Duodenal mucosa (tissue), 2 donors: ENCODE measurements around the gene MARK3.
A peak's percentile ranks its signal among the peaks of the same experiment; 100 is the strongest.

Source experiments
- H3K27ac ChIP-seq: one replicate; pipeline ENCODE4 v1.7.0; 2013; ENCODE audit warnings: low read depth, low read length
- H3K27me3 ChIP-seq, 2 donors: one replicate each; pipeline ENCODE4 v1.7.0; 2013; ENCODE audit warnings: low read length in 2 of 2, control low read depth in 1 of 2; ENCODE audit not compliant: insufficient read depth in 2 of 2, control insufficient read depth in 1 of 2
- H3K36me3 ChIP-seq, 2 donors: one replicate each; pipeline ENCODE4 v1.7.0; 2013; ENCODE audit warnings: low read length in 2 of 2, control low read depth in 1 of 2; ENCODE audit not compliant: insufficient read depth in 2 of 2, control insufficient read depth in 1 of 2
- H3K4me1 ChIP-seq, 2 donors: one replicate each; pipeline ENCODE4 v1.7.0; 2013; ENCODE audit warnings: low read length in 2 of 2, control low read depth in 1 of 2; ENCODE audit not compliant: insufficient read depth in 2 of 2, control insufficient read depth in 1 of 2
- H3K4me3 ChIP-seq, 2 donors: one replicate each; pipeline ENCODE4 v1.7.0; 2013; ENCODE audit warnings: low read length in 2 of 2, low read depth in 1 of 2
- H3K9ac ChIP-seq, 2 donors: one replicate each; pipeline ENCODE4 v1.7.0; 2013; ENCODE audit warnings: low read length in 2 of 2, low read depth in 1 of 2
- H3K9me3 ChIP-seq, 2 donors: one replicate each; pipeline ENCODE4 v1.7.0; 2013; ENCODE audit warnings: low read length in 2 of 2, control low read depth in 1 of 2; ENCODE audit not compliant: control insufficient read depth in 1 of 2

Gene MARK3

DNA sequence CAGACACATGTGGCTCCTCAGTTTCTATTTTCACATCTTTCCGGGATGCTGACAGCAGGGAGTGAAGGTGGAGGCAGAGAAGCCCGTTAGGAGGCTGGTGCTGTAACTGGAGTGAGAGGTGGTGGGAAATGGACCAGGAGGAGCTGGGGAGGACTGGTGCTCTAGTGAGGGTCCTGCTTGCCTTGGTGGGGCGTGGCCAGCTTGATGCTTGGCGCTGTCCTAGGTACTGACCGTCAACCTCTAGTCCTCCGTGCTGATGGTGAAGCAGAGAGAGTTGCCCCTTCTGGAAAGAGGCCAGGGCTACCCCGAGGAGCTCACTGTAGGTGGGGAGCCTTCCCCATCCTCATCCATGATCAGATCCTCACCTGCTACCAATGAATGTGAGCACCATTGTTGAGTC is 145.2 kb downstream of the MARK3 start:
- Histone ChIP-seq H3K9me3 (no peaks in the 10 kb centered on the region), H3K36me3 (peaks cover 0 to 18% of the 10 kb centered on the region in 2 donors), H3K27me3 (no peaks in the 10 kb centered on the region), H3K4me3 (peak overlapping the region; percentile 93 to 96), H3K4me1 (peaks cover 35 to 39% of the 10 kb centered on the region in 2 donors), H3K27ac (no peak overlapping the region), H3K9ac (peak overlapping the region in 1 of 2 donors; percentile 72)

DNA sequence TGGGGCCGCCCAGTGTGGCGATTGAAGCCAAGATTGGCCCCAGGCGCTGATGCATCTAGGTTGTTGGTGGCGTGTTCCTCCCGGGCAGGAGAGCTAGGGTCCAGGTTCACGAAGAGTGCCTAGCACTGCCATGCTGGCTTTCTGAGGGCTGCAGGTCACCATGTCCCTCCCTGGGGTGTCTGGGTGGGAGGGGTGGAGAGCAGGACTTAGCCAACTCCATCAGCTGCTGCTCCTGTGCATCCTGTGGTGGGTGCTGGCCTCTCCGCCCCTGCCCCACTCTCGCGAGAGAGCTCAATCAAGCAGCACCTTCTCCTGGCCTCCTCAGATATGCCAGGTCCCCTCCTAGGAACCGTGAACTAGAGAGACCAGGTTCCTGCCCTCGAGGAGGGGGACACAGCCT is 145.6 kb downstream of the MARK3 start:
- no peak overlapping the region for H3K27ac ChIP-seq
- peaks cover 34 to 39% of the 10 kb centered on the region in 2 donors for H3K4me1 ChIP-seq
- H3K9me3 ChIP-seq: no peaks in the 10 kb centered on the region
- no peak overlapping the region for H3K4me3 ChIP-seq
- H3K36me3 ChIP-seq: peaks cover 0 to 18% of the 10 kb centered on the region in 2 donors
- H3K9ac ChIP-seq: no peak overlapping the region
- H3K27me3 ChIP-seq: no peaks in the 10 kb centered on the region

DNA sequence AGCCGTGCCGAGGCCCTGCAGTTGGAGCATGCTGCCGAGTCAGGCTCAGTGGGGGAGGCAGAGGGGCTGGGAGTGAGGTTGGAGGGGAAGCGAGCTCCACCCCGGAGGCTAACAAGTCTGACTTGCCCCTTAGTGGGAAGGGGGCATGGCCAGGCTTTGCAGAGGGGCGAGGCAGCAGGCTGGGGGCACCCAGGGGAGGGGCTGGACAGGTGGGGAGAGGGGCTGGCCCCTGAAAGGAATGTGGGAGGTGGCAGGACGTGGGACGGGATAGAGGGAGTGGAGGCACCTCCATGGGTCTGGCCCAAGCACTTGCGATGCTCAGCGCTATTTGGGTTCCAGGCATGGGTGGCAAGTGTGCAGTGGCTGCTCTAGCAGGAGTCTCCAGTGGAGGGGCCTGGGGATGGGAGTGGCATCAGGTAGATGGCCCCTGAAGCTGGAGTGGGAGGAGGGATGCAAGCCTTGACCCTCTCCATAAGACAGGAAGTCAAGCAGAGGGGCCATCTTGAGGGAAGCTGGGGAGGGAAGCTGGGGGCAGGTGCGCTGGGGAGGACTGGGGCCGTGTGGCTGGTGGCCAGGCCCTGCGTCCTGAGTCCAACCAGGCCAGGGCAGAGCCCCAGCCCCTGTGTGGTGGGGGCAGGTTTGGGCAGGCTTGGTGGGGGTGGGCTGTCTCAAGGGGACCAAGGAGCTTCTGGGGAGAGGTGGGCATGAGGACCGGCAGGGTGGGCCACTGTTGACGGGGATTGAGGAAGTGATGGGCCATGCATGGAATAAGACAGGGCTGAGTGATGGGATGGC is 146.4 kb downstream of the MARK3 start:
- Histone ChIP-seq H3K4me1 (peaks cover 29 to 37% of the 10 kb centered on the region in 2 donors), H3K9me3 (no peaks in the 10 kb centered on the region), H3K27ac (no peak overlapping the region), H3K36me3 (peaks cover 0 to 18% of the 10 kb centered on the region in 2 donors), H3K9ac (no peak overlapping the region), H3K27me3 (no peaks in the 10 kb centered on the region), H3K4me3 (no peak overlapping the region)

DNA sequence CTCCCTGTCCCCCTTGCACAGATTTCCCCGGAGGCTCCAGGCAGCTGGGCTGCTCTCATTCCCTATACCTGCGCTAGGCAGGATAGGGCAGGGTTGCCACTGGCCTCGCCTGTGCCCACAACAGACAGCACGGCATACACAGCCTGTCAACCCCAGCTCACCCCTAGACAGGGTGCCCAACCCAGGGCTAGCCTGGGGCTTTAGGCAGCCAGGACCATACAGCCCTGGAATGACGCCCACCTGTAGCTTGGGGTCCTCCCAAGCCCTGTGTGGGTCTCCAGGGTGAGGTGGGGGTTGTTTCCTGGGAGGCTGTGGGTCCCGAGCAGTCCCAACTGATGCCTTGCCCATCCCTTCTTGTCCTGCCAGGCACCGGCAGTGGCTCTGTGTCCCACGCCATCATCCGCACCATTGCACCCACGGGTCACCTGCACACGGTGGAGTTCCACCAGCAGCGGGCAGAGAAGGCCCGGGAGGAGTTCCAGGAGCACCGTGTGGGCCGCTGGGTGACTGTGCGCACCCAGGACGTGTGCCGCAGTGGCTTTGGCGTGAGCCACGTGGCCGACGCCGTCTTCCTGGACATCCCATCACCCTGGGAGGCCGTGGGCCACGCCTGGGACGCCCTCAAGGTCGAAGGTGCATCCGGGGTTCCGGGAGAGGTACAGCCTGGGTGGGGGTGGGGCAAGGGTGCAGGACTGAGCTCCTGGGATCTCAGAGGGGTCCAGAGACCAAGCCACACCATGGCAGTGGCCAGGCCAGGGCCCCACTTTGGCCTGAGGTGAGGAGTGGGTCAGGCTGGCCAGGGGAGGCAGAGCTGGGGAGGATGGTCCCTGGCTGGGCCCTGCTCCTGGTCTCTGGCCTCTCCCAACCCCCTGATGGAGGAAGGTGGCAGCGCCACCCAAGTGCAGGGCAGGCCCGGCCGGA is 147.3 kb downstream of the MARK3 start:
- peaks cover 22 to 35% of the 10 kb centered on the region in 2 donors for H3K4me1 ChIP-seq
- no peak overlapping the region for H3K4me3 ChIP-seq
- H3K27me3 ChIP-seq: no peaks in the 10 kb centered on the region
- H3K36me3 ChIP-seq: peaks cover 0 to 18% of the 10 kb centered on the region in 2 donors
- H3K9me3 ChIP-seq: no peaks in the 10 kb centered on the region
- H3K27ac ChIP-seq: no peak overlapping the region
- H3K9ac ChIP-seq: no peak overlapping the region

DNA sequence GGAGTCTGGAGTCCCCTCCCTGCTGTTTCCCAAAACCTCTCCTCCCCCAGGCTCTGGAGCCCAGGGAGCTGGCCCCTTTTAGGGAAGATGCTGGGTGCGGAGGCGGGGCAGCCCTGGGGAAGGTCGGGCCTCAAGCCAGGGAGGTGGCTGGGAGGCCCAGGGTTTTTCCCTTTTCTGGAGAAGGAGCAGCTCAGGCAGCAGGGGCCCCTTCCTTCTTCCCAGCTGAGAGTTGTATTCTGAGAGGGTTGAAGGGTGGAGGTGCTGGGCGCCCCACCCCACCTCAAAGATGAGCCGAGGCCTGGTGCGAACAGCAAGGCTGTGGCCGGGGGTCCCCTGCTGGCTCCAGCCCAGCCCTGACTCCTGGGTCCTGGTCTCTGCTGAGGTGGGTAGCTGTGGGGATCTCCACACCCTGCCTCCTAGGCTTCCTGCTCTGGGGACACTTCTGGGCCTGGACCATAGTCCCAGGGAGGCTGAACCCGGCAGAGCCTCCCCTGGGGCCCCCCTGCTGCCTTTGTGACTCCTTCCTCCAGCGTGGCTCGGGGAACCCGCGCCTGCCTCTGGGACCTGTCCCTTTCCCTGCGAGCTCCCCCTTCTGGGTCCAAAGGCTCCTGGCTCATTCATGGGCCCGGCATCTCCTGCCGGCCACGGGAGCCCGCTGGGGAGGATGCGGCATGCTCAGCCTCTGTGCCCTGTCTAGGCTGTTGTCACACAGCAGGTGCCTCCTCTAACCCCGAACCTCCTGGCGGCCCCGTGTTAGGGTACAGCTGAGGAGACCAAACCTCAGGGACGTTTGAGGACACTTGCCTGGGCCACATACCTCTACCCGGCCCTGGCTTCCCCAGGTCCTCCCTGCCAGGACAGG is 148.2 kb downstream of the MARK3 start:
- H3K4me3 ChIP-seq: no peak overlapping the region
- H3K4me1 ChIP-seq: peaks cover 13 to 29% of the 10 kb centered on the region in 2 donors
- H3K36me3 ChIP-seq: peaks cover 0 to 18% of the 10 kb centered on the region in 2 donors
- H3K9ac ChIP-seq: no peak overlapping the region
- no peaks in the 10 kb centered on the region for H3K9me3 ChIP-seq
- H3K27ac ChIP-seq: peak overlapping the region; percentile 20
- no peaks in the 10 kb centered on the region for H3K27me3 ChIP-seq

DNA sequence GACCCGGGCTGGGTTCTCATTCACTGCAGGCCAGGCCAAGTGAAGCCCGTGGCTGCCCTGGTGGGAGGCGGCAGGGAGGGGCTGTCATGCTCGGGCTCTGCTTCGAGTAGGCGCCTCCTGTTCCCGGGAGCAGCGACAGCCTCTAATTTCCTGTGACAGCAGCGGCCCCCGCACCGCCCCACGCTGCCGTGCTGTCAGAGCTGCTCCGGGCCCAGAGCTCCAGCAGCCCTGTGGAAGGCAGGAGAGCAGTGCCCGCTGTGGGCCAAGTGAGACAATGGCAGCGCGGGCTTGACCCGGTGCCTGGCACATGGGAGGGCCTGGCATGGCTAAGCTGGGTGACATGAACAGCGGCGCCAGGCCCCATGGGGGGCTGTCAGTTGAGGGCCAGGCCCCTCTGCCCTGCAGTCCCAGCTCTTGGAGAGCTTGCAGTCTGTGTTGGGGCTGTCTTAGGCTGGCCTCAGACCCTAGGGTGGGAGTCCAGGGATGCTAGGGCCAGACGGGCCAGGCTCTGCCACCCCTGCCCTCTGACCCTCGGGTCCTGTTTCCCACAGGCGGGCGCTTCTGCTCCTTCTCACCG is 148.9 kb downstream of the MARK3 start:
- Histone ChIP-seq H3K4me1 (peaks cover 11 to 26% of the 10 kb centered on the region in 2 donors), H3K36me3 (peaks cover 0 to 18% of the 10 kb centered on the region in 2 donors), H3K9me3 (no peaks in the 10 kb centered on the region), H3K27me3 (peaks cover under 1 to 3% of the 10 kb centered on the region in 2 donors), H3K4me3 (no peak overlapping the region), H3K9ac (no peak overlapping the region), H3K27ac (no peak overlapping the region)

DNA sequence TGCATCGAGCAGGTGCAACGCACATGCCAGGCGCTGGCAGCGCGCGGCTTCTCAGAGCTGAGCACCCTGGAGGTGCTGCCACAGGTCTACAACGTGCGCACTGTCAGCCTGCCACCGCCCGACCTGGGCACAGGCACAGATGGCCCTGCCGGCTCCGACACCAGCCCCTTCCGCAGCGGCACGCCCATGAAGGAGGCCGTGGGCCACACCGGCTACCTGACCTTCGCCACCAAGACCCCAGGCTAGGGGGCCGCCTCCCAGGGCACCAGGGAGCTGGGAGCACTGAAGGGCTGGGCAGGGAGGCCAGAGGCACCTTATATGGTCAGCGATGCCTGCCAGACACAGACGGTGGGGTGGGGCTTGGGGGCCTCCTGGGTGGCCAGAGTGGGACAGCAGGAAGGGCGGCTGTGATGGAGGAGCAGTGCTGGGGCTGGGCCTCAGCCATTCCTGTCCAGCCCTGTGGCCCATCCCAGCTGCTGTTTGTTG is 149.4 kb downstream of the MARK3 start:
- Histone ChIP-seq H3K9me3 (no peaks in the 10 kb centered on the region), H3K36me3 (peaks cover 0 to 18% of the 10 kb centered on the region in 2 donors), H3K9ac (no peak overlapping the region), H3K4me3 (no peak overlapping the region), H3K27me3 (peaks cover 5 to 7% of the 10 kb centered on the region in 2 donors), H3K27ac (no peak overlapping the region), H3K4me1 (peaks cover 10 to 23% of the 10 kb centered on the region in 2 donors)

DNA sequence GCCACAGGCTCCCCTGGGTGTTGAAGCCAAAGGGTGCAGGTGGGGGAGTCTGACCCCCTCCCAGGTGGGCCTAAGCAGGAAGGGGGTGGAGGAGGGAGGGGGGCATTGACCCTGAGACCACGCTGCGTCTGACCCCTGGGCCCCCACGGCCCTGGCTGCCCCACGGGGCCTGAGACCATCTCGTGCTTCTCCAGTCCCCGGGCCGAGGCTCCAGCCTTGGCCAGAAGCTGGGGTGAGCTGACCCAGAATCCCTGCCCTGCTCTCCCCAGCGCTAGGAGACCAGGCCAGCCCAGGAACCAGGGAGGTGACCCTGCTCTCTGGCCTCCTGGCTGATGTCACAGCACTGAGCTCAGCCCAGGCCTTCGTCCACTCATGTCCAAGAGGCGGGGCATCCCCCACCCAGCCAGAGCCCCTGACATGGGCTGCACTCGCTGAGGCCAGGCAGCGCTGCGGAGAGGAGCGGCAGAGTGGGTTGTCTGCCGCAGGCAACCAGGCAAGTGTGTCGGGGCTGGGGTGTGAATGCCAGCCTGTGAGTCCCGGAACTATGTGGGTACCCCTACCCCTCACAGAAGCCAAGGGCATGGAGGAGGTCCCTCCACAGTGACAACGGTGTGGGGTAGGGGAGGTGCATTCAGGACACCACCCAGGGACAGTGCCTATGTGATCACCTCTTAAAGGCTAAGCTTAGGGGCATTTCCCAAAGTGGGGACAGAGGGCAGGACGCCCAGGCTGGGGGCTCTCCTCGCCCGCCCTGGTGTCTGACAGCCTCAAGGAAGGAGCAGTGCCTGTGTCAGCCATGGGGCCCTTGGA is 150.1 kb downstream of the MARK3 start:
- H3K27ac ChIP-seq: peak overlapping the region; percentile 10
- no peaks in the 10 kb centered on the region for H3K9me3 ChIP-seq
- H3K27me3 ChIP-seq: peaks cover 5 to 7% of the 10 kb centered on the region in 2 donors
- H3K9ac ChIP-seq: no peak overlapping the region
- no peak overlapping the region for H3K4me3 ChIP-seq
- peaks cover 6 to 20% of the 10 kb centered on the region in 2 donors for H3K4me1 ChIP-seq
- peaks cover 0 to 18% of the 10 kb centered on the region in 2 donors for H3K36me3 ChIP-seq
